GM12878 (cell line): ENCODE results near the gene ZC3H12D. TPM values are rescaled to one million over a fixed set of nuclear protein-coding genes. Genes with fewer than 3 reads are reported as not detected.
"Not testable (repeated sequence)": the region's sequence is repeated elsewhere in the genome, so short reads cannot be mapped to it uniquely, and the experiment has no call there.

Experiments
- ATAC-seq: fragments of 200-7000 bp; cut with Tn5 transposase; 3 replicates; pipeline ENCODE4 v1.9.1; 2020; ENCODE audit warnings: mild to moderate bottlenecking, moderate library complexity
- BruUV-seq: library from RNA; stranded (reverse); fragments of 400-500 nt; replicated peaks from 2 replicates; lab custom pipeline; 2021; lab: Mats Ljungman, UMichigan
- CTCF ChIA-PET: fragments of 300-600 bp; sonication (Branson Sonifier 250); formaldehyde crosslinking; extraction: SDS; loops from one replicate; lab custom pipeline; 2021; ENCODE audit warnings: inconsistent platforms; lab: Yijun Ruan, JAX
- POLR2A ChIA-PET: fragments of 350-600 bp; formaldehyde crosslinking; extraction: SDS; loops from one replicate; lab custom pipeline; 2021; ENCODE audit warnings: inconsistent platforms; lab: Charles Lee
- RAD21 ChIA-PET: fragments of 300-600 bp; sonication (Branson Sonifier 250); formaldehyde crosslinking; loops from one replicate; lab custom pipeline; 2023; ENCODE audit warnings: antibody characterized with exemption; ENCODE audit not compliant: unreplicated experiment; lab: Charles Lee
- SMC1A ChIA-PET: fragments of 300-600 bp; sonication (Branson Sonifier 250); formaldehyde crosslinking; loops from one replicate; lab custom pipeline; 2023; ENCODE audit not compliant: unreplicated experiment, uncharacterized antibody; lab: Charles Lee
- DNase-seq: peaks from one replicate; pipeline ENCODE4 v3.0.0-alpha.2; 2011; ENCODE audit warnings: low read depth, low spot score
- FAIRE-seq: peaks from 3 replicates; lab custom pipeline; 2011; peaks lifted over from hg19 to GRCh38; lab: Jason Lieb, UNC
- H2AFZ ChIP-seq: 2 replicates; pipeline ENCODE4 v1.6.0; 2011; ENCODE audit warnings: low read depth, low read length, control low read depth; ENCODE audit not compliant: control insufficient read depth
- H3K27ac ChIP-seq: 2 replicates; pipeline ENCODE4 v1.5.1; 2011; ENCODE audit warnings: control low read depth; ENCODE audit not compliant: control insufficient read depth, insufficient read depth
- H3K27me3 ChIP-seq, 2 experiments: replicated peaks in 1 of 2; 2 replicates each; pipeline versions ENCODE4 v1.6.0 to v1.6.1; 2011; ENCODE audit warnings: low read length in 1 of 2; ENCODE audit not compliant: control insufficient read depth in 2 of 2, insufficient read depth in 2 of 2
- H3K36me3 ChIP-seq, 2 experiments: 2 replicates each; pipeline ENCODE4 v1.5.1; 2011; ENCODE audit warnings: low read length in 1 of 2; ENCODE audit not compliant: control insufficient read depth in 2 of 2, insufficient read depth in 2 of 2
- H3K4me1 ChIP-seq: 2 replicates; pipeline ENCODE4 v1.6.1; 2011; ENCODE audit warnings: mild to moderate bottlenecking, low read length, moderate library complexity, mixed read lengths; ENCODE audit not compliant: control insufficient read depth, insufficient read depth
- H3K4me2 ChIP-seq: 2 replicates; pipeline ENCODE4 v1.6.0; 2011; ENCODE audit warnings: control low read depth; ENCODE audit not compliant: control insufficient read depth, insufficient read depth
- H3K4me3 ChIP-seq: fragments of 200-600 bp; sonication (generic); 2 replicates; pipeline ENCODE4 v1.5.1; 2016
- H3K79me2 ChIP-seq: 2 replicates; pipeline ENCODE4 v1.6.0; 2011; ENCODE audit warnings: low read length; ENCODE audit not compliant: control insufficient read depth, insufficient read depth
- H3K9ac ChIP-seq: 2 replicates; pipeline ENCODE4 v1.8.0; 2011; ENCODE audit warnings: low read length, control low read depth, mixed read lengths; ENCODE audit not compliant: control insufficient read depth, insufficient read depth
- H3K9me3 ChIP-seq: replicated peaks from 3 replicates; pipeline ENCODE4 v1.5.1; 2011; ENCODE audit warnings: mild to moderate bottlenecking, low read length; ENCODE audit not compliant: control insufficient read depth, insufficient read depth
- H4K20me1 ChIP-seq: 2 replicates; pipeline ENCODE4 v1.6.0; 2011; ENCODE audit not compliant: control insufficient read depth, insufficient read depth
- ATF7 ChIP-seq: fragments of 450-650 bp; IDR thresholded peaks from 2 replicates; pipeline ENCODE4 v1.6.1; 2016; ENCODE audit warnings: low read depth, mild to moderate bottlenecking
- CBX5 ChIP-seq: sonication (generic); IDR thresholded peaks from 2 replicates; pipeline ENCODE4 v1.6.1; 2016; ENCODE audit warnings: low read depth, moderate library complexity, mild to moderate bottlenecking, inconsistent platforms
- DPF2 ChIP-seq: fragments of 450-650 bp; IDR thresholded peaks from 2 replicates; pipeline ENCODE4 v1.6.1; 2017; ENCODE audit warnings: mild to moderate bottlenecking
- EED ChIP-seq: sonication (generic); IDR thresholded peaks from 2 replicates; pipeline ENCODE4 v1.6.1; 2016; ENCODE audit warnings: antibody characterized with exemption, low read depth
- EP300 ChIP-seq, 2 experiments: fragments of 150-350 bp in 1 of 2; IDR thresholded peaks; 2 replicates each; pipeline ENCODE4 v1.6.1; 2011 to 2012; ENCODE audit warnings: low read depth in 2 of 2, low read length in 2 of 2, borderline replicate concordance in 1 of 2, improper control_type of control experiment in 1 of 2, inconsistent platforms in 1 of 2; ENCODE audit not compliant: control insufficient read depth in 1 of 2
- ETV6 ChIP-seq, 2 experiments: fragments of 450-650 bp in 1 of 2; IDR thresholded peaks in 1 of 2; conservative IDR thresholded peaks in 1 of 2; 2 replicates each; pipeline ENCODE4 v1.6.1; 2014; ENCODE audit warnings: antibody characterized with exemption in 1 of 2, borderline replicate concordance in 1 of 2, low read depth in 1 of 2, mild to moderate bottlenecking in 1 of 2, moderate library complexity in 1 of 2
- GATAD2B ChIP-seq: fragments of 450-650 bp; conservative IDR thresholded peaks from 2 replicates; pipeline ENCODE4 v1.6.1; 2017; ENCODE audit warnings: low read depth, mild to moderate bottlenecking, moderate library complexity
- IKZF1 ChIP-seq: fragments of 450-650 bp; conservative IDR thresholded peaks from 2 replicates; pipeline ENCODE4 v1.6.1; 2017; ENCODE audit warnings: antibody characterized with exemption, mild to moderate bottlenecking
- IKZF2 ChIP-seq, 2 experiments: fragments of 450-650 bp; IDR thresholded peaks; 2 replicates each; pipeline ENCODE4 v1.6.1; 2017; ENCODE audit warnings: mild to moderate bottlenecking in 2 of 2, moderate library complexity in 2 of 2
- IRF4 ChIP-seq: IDR thresholded peaks from 2 replicates; pipeline ENCODE4 v1.6.1; 2011; ENCODE audit warnings: low read depth, low read length
- KLF5 ChIP-seq: fragments of 450-650 bp; IDR thresholded peaks from 2 replicates; pipeline ENCODE4 v1.6.1; 2014; ENCODE audit warnings: mild to moderate bottlenecking; ENCODE audit not compliant: partially characterized antibody
- MEF2B ChIP-seq: fragments of 450-650 bp; IDR thresholded peaks from 2 replicates; pipeline ENCODE4 v1.6.1; 2018; ENCODE audit warnings: mild to moderate bottlenecking, moderate library complexity; ENCODE audit not compliant: partially characterized antibody, poor library complexity, severe bottlenecking
- NBN ChIP-seq: fragments of 450-650 bp; IDR thresholded peaks from 2 replicates; pipeline ENCODE4 v1.6.1; 2016
- NFIC ChIP-seq: IDR thresholded peaks from 2 replicates; pipeline ENCODE4 v1.6.1; 2012; ENCODE audit warnings: low read depth, mild to moderate bottlenecking, inconsistent platforms, low read length, moderate library complexity
- PAX8 ChIP-seq: fragments of 450-650 bp; IDR thresholded peaks from 2 replicates; pipeline ENCODE4 v1.6.1; 2017; ENCODE audit warnings: mild to moderate bottlenecking, moderate library complexity
- RAD51 ChIP-seq: fragments of 450-650 bp; IDR thresholded peaks from 2 replicates; pipeline ENCODE4 v1.6.1; 2016; ENCODE audit warnings: moderate library complexity, mild to moderate bottlenecking, inconsistent platforms
- RELA ChIP-seq: fragments of 450-650 bp; IDR thresholded peaks from 2 replicates; pipeline ENCODE4 v1.8.0; 2014; ENCODE audit warnings: borderline replicate concordance; ENCODE audit not compliant: partially characterized antibody
- SMARCA5 ChIP-seq: fragments of 450-650 bp; IDR thresholded peaks from 2 replicates; pipeline ENCODE4 v1.6.1; 2017; ENCODE audit warnings: mild to moderate bottlenecking
- YY1 ChIP-seq: IDR thresholded peaks from 2 replicates; pipeline ENCODE4 v1.6.1; 2011; ENCODE audit warnings: low read depth, mild to moderate bottlenecking, low read length
- ZNF384 ChIP-seq: IDR thresholded peaks from 2 replicates; pipeline ENCODE4 v1.6.1; 2012; ENCODE audit warnings: low read depth, mild to moderate bottlenecking, low read length, improper control_type of control experiment, borderline replicate concordance
- WGBS: methylation state at CpG from one replicate; pipeline ENCODE4 v1.1.6; 2016; ENCODE audit warnings: low lambda C conversion rate; ENCODE audit not compliant: insufficient replicate concordance, insufficient coverage; ENCODE audit errors: missing lambda C conversion rate; 5-methylcytosine and 5-hydroxymethylcytosine counted together
- in situ Hi-C: fragments of 300-500 bp; cut with MboI; formaldehyde crosslinking; loops from 9 replicates; pipeline ENCODE4 v1.14.3; 2018; ENCODE audit warnings: mixed read lengths
- intact Hi-C: fragments of 100-400 bp; cut with micrococcal nuclease; formaldehyde crosslinking; loops from one replicate; pipeline ENCODE4 v1.14.2; 2022; ENCODE audit not compliant: unreplicated experiment
- polyA plus RNA-seq, 11 experiments: library from polyadenylated mRNA; depleted of rRNA in 4 of 11; unstranded in 6 of 11; stranded (reverse) in 5 of 11; fragments of >200 nt; fragmentation: Nextera tagmentation in 4 of 11; fragmentation: Illumina TruSeq in 1 of 11; extraction: Ambion mirVana in 4 of 11; extraction: Trizol in 1 of 11; gene quantifications; 1 replicate in 1 of 11; 2 replicates in 10 of 11; pipeline versions ENCODE4 v1.2.1 to v1.2.3, GENCODE V29; 2011 to 2016; ENCODE audit warnings: inconsistent platforms in 2 of 11, missing spikeins in 2 of 11, low read depth in 1 of 11
- total RNA-seq, 4 experiments: library from RNA; depleted of rRNA in 3 of 4; stranded (reverse); fragments of >200 nt in 3 of 4; fragmentation: Illumina TruSeq in 1 of 4; extraction: Trizol in 1 of 4; gene quantifications; 2 replicates each; pipeline versions ENCODE4 v1.2.1 to v1.2.3, GENCODE V29; 2013 to 2021
- TF ChIP-seq, protein P1 (sequence below): fragments of 450-650 bp; IDR thresholded peaks from 2 replicates; pipeline ENCODE4 v1.6.1; 2016; ENCODE audit warnings: mild to moderate bottlenecking
- TF ChIP-seq, protein P2 (sequence below): fragments of 450-650 bp; conservative IDR thresholded peaks from 2 replicates; pipeline ENCODE4 v1.6.1; 2017; ENCODE audit warnings: mild to moderate bottlenecking, moderate library complexity

Gene ZC3H12D
- total and polyA plus RNA-seq, 10 of the 15 experiments (the other 5 are each of a cell fraction or from before 2014, with no cell fraction given), result 1.4 to 29.7 (median 8.8) TPM

DNA sequence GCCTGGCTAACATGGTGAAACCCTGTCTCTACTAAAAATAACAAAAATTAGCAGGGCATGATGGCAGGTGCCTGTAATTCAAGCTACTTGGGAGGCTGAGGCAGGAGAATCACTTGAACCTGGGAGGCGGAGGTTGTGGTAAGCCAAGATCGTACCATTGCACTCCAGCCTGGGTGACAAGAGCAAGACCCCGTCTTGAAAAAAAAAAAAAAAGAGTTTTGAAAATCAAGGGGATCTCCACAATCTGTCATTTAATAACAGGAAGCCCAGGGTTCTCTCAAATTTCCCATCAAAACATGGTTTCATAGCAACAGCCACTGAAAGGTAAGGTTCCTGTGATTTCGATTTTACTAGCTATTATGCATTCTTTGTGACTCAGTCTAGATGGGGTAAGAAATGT, 10.0 kb upstream of the ZC3H12D start:
- intact Hi-C loops, H2AFZ ChIP-seq, in situ Hi-C loops, BruUV-seq, H4K20me1 ChIP-seq, H3K27me3 ChIP-seq, H3K4me3 ChIP-seq, H3K9me3 ChIP-seq, DNase-seq, H3K36me3 ChIP-seq, H3K79me2 ChIP-seq: not testable (repeated sequence)
- Histone ChIP-seq H3K9ac (0 out of 2 replicates have a peak overlapping the region, but pooled peaks have one; percentile 16), H3K4me2 (peak overlapping the region; percentile 53), H3K27ac (peak overlapping the region; percentile 64), H3K4me1 (peaks cover 40% of the 10 kb centered on the region)
- WGBS, result 0% methylated on average over 4 of the region's 4 CpGs
- POLR2A ChIA-PET, result interaction anchor here (0.7 to 1.2 kb wide), 10 partner anchors 18 to 523 kb away, joined by 3 to 8 read pairs (median 4); no protein-coding TSS in a partner anchor
- peak; percentile 85 for ATAC-seq
- RAD21 ChIA-PET, result interaction anchor here (0.7 to 2.1 kb wide), 13 partner anchors 9 to 70 kb away, joined by 3 to 18 read pairs (median 5); no protein-coding TSS in a partner anchor
- SMC1A ChIA-PET, result interaction anchor here (0.8 to 4.0 kb wide), 10 partner anchors 8 to 156 kb away, joined by 3 to 40 read pairs (median 5); no protein-coding TSS in a partner anchor
- CTCF ChIA-PET, result interaction anchor here (0.6 to 5.2 kb wide), 6 partner anchors 9 to 30 kb away, joined by 3 to 54 read pairs (median 5); no protein-coding TSS in a partner anchor
- peak; percentile 71 for FAIRE-seq
- TF ChIP-seq EP300 (IDR thresholded peaks at IDR 0.05; ENCODE audit: borderline replicate concordance in 1 of 2, control insufficient read depth in 1 of 2, low read depth in 2 of 2, low read length in 2 of 2) (peak; percentile 70 to 86; a peak in 3 of 4 replicates), CBX5 (0 out of 2 replicates have a peak, but pooled peaks have one; percentile 20), EED (peak; percentile 32; the same call in 1 of the 2 replicates), ETV6 (conservative IDR thresholded peaks at IDR 0.05 in 1 of 2, IDR thresholded peaks at IDR 0.05 in 1 of 2; ENCODE audit: borderline replicate concordance in 1 of 2, low read depth in 1 of 2) (peak in 1 of 2 experiments; percentile 26; a peak in 1 of 4 replicates), RELA (peak; percentile 92), RAD51 (peak; percentile 3; the same call in 1 of the 2 replicates), SMARCA5 (peak; percentile 90), DPF2 (peak; percentile 60; the same call in 1 of the 2 replicates), KLF5 (peak; percentile 36), ATF7 (peak; percentile 78), MEF2B (peak; percentile 16), GATAD2B (0 out of 2 replicates have a peak, but pooled peaks have one; percentile 39), PAX8 (0 out of 2 replicates have a peak, but pooled peaks have one; percentile 31), IKZF1 (peak; percentile 57), NBN (peak; percentile 85), NFIC (peak; percentile 77; the same call in 1 of the 2 replicates), ZNF384 (peak; percentile 86), YY1 (0 out of 2 replicates have a peak, but pooled peaks have one; percentile 23), IKZF2 (IDR thresholded peaks at IDR 0.05) (peak in 1 of 2 experiments; percentile 69), IRF4 (peak; percentile 31; the same call in 1 of the 2 replicates)
- TF ChIP-seq, protein P1, sequence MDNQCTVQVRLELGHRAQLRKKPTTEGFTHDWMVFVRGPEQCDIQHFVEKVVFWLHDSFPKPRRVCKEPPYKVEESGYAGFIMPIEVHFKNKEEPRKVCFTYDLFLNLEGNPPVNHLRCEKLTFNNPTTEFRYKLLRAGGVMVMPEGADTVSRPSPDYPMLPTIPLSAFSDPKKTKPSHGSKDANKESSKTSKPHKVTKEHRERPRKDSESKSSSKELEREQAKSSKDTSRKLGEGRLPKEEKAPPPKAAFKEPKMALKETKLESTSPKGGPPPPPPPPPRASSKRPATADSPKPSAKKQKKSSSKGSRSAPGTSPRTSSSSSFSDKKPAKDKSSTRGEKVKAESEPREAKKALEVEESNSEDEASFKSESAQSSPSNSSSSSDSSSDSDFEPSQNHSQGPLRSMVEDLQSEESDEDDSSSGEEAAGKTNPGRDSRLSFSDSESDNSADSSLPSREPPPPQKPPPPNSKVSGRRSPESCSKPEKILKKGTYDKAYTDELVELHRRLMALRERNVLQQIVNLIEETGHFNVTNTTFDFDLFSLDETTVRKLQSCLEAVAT, result peak; percentile 8; the same call in 1 of the 2 replicates
- TF ChIP-seq, protein P2, sequence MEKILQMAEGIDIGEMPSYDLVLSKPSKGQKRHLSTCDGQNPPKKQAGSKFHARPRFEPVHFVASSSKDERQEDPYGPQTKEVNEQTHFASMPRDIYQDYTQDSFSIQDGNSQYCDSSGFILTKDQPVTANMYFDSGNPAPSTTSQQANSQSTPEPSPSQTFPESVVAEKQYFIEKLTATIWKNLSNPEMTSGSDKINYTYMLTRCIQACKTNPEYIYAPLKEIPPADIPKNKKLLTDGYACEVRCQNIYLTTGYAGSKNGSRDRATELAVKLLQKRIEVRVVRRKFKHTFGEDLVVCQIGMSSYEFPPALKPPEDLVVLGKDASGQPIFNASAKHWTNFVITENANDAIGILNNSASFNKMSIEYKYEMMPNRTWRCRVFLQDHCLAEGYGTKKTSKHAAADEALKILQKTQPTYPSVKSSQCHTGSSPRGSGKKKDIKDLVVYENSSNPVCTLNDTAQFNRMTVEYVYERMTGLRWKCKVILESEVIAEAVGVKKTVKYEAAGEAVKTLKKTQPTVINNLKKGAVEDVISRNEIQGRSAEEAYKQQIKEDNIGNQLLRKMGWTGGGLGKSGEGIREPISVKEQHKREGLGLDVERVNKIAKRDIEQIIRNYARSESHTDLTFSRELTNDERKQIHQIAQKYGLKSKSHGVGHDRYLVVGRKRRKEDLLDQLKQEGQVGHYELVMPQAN, result 0 out of 2 replicates have a peak, but pooled peaks have one; percentile 49
